ENCODE measurements around the gene CHST10. TPM values are rescaled to one million over a fixed set of nuclear protein-coding genes. Genes with fewer than 3 reads are reported as not detected.

CHST10 gene
- total and polyA plus RNA-seq, 9 donors: 10.0 to 23.7 (median 15.8) TPM

- no peaks in the 10 kb centered on the region for H3K4me1 ChIP-seq (ENCODE audit: insufficient read depth)
- H3K9me3 ChIP-seq: no peaks in the 10 kb centered on the region
- TF ChIP-seq, protein P1, sequence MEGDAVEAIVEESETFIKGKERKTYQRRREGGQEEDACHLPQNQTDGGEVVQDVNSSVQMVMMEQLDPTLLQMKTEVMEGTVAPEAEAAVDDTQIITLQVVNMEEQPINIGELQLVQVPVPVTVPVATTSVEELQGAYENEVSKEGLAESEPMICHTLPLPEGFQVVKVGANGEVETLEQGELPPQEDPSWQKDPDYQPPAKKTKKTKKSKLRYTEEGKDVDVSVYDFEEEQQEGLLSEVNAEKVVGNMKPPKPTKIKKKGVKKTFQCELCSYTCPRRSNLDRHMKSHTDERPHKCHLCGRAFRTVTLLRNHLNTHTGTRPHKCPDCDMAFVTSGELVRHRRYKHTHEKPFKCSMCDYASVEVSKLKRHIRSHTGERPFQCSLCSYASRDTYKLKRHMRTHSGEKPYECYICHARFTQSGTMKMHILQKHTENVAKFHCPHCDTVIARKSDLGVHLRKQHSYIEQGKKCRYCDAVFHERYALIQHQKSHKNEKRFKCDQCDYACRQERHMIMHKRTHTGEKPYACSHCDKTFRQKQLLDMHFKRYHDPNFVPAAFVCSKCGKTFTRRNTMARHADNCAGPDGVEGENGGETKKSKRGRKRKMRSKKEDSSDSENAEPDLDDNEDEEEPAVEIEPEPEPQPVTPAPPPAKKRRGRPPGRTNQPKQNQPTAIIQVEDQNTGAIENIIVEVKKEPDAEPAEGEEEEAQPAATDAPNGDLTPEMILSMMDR (IDR thresholded peaks at IDR 0.05): no peak
- no peak for TF ChIP-seq EP300 (IDR thresholded peaks at IDR 0.05)
- WGBS, 3 donors: 87 to 91% (median 88%) methylated on average over 12 of the region's 12 CpGs
- H3K27ac ChIP-seq: no peak overlapping the region
- H3K27me3 ChIP-seq: no peaks in the 10 kb centered on the region
- intact Hi-C loops (cut with DNase I): loop anchor here in 2 of 4 donors (10.0 kb wide), 1 partner anchor 835 kb away; no protein-coding TSS in a partner anchor
- no peak for DNase-seq
- no peak overlapping the region for H3K4me3 ChIP-seq
- H3K36me3 ChIP-seq: no peaks in the 10 kb centered on the region
Observed at GRCh38 chr2:100390001-100390940, 27.2 kb downstream of the CHST10 start.

DNA sequence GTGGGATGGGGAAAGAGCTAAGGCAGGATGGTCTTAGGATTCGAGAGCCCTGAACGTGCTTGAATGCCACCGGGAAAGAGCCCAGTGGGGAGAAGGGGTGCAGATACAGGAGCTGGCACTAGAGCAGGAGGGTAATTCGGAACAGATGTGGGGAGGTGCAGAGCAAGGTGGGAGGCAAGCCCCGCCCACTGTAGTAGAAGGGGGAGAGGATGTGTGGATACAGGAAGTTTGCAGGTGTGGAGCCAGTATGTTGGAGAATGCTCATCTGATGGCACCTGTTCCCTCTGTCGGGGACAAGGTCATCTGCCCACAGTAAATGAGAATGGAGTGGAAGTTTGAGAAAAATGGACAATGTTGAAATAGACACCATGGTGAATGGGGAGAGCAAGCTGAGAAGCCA, 28.8 kb downstream of the CHST10 start:
- intact Hi-C loops (cut with DNase I): no loop called here
- Histone ChIP-seq H3K9me3 (no peaks in the 10 kb centered on the region), H3K27ac (no peak overlapping the region), H3K4me3 (no peak overlapping the region), H3K27me3 (no peaks in the 10 kb centered on the region), H3K4me1 (ENCODE audit: insufficient read depth) (no peaks in the 10 kb centered on the region), H3K36me3 (no peaks in the 10 kb centered on the region)
- WGBS, 3 donors: 75 to 79% (median 78%) methylated on average over 6 of the region's 6 CpGs
- DNase-seq: no peak
- TF ChIP-seq, protein P1 (IDR thresholded peaks at IDR 0.05): no peak
- TF ChIP-seq POLR2A (IDR thresholded peaks at IDR 0.05) (no peak), EP300 (IDR thresholded peaks at IDR 0.05) (no peak)

GRCh38 chr2:100383954-100384353, 33.5 kb downstream of the CHST10 start:
- intact Hi-C loops (cut with DNase I): loop anchor here in 3 of 4 donors (5.0 kb wide), 2 partner anchors 117 to 122 kb away; no protein-coding TSS in a partner anchor
- no peak for DNase-seq
- Histone ChIP-seq H3K4me3 (no peak overlapping the region), H3K27me3 (no peaks in the 10 kb centered on the region), H3K9me3 (no peaks in the 10 kb centered on the region), H3K4me1 (ENCODE audit: insufficient read depth) (no peaks in the 10 kb centered on the region), H3K27ac (no peak overlapping the region), H3K36me3 (no peaks in the 10 kb centered on the region)
- 82 to 85% (median 84%) methylated on average over 5 of the region's 5 CpGs for WGBS, 3 donors
- TF ChIP-seq EP300 (IDR thresholded peaks at IDR 0.05): no peak
- TF ChIP-seq POLR2A (IDR thresholded peaks at IDR 0.05): no peak
- TF ChIP-seq, protein P1 (IDR thresholded peaks at IDR 0.05): no peak

GRCh38 chr2:100383306-100383705, 34.2 kb downstream of the CHST10 start:
- TF ChIP-seq EP300 (IDR thresholded peaks at IDR 0.05) (no peak), POLR2A (IDR thresholded peaks at IDR 0.05) (no peak)
- TF ChIP-seq, protein P1 (IDR thresholded peaks at IDR 0.05): no peak
- no peaks in the 10 kb centered on the region for H3K27me3 ChIP-seq
- intact Hi-C loops (cut with DNase I): loop anchor here in 3 of 4 donors (5.0 kb wide), 2 partner anchors 116 to 121 kb away; no protein-coding TSS in a partner anchor
- no peaks in the 10 kb centered on the region for H3K36me3 ChIP-seq
- H3K4me1 ChIP-seq (ENCODE audit: insufficient read depth): no peaks in the 10 kb centered on the region
- DNase-seq: no peak
- 82 to 85% (median 83%) methylated on average over 3 of the region's 3 CpGs for WGBS, 3 donors
- H3K9me3 ChIP-seq: no peaks in the 10 kb centered on the region
- no peak overlapping the region for H3K4me3 ChIP-seq
- H3K27ac ChIP-seq: no peak overlapping the region
